M059J (cell line): ENCODE measurements around the gene RAPGEF6. TPM values are rescaled to one million over a fixed set of nuclear protein-coding genes. Genes with fewer than 3 reads are reported as not detected.
"Not testable (repeated sequence)": the region's sequence is repeated elsewhere in the genome, so short reads cannot be mapped to it uniquely, and the experiment has no call there.

Source experiments
- DNase-seq: peaks from one replicate; pipeline ENCODE4 v3.0.0-alpha.2; 2012; ENCODE audit warnings: low read depth
- total RNA-seq: library from RNA; depleted of rRNA; stranded (reverse); fragments of >200 nt; shearing (Covaris generic); gene quantifications from 2 replicates; pipeline ENCODE4 v1.2.3, GENCODE V29; 2014

RAPGEF6 gene
- total RNA-seq, 1 experiment from 2014 or later: 8.6 TPM

DNA sequence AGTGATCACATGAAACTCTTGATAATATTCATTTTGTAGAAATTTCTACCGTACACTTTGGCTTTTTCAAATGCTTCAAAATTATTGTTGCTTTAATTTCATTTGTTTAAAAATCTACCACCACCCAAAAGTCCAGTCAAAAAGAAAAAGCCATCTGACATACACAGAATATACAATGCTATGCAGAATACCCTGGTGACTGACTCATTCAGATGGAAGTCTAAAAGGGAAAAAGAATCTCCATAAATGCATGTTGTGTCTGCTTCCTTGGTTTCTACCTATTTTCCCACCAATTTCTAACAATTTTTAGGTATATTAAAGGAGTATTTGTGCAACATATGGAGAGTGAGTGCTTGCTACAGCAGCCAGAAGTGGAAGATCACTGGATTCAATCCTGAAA lies 9.3 kb upstream of the RAPGEF6 start:
- DNase-seq: no peak

DNA sequence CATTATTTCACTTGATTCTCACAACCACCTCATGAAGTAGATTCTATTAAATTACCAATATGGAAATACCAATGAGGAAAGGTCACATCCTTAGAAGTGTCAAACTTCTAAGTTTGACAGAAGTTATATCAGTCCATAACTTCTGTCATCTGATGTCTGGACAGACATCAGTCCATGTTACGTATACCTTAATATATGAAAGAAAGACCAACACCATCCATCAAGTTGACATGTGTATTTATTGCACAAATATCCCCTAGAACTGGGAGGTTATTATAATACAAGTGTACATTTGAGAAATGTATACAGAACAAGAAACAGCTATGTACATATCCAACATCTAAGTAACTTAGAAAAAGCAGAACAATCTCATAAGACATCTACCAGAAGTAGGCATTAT lies 6.5 kb upstream of the RAPGEF6 start:
- DNase-seq: no peak

DNA sequence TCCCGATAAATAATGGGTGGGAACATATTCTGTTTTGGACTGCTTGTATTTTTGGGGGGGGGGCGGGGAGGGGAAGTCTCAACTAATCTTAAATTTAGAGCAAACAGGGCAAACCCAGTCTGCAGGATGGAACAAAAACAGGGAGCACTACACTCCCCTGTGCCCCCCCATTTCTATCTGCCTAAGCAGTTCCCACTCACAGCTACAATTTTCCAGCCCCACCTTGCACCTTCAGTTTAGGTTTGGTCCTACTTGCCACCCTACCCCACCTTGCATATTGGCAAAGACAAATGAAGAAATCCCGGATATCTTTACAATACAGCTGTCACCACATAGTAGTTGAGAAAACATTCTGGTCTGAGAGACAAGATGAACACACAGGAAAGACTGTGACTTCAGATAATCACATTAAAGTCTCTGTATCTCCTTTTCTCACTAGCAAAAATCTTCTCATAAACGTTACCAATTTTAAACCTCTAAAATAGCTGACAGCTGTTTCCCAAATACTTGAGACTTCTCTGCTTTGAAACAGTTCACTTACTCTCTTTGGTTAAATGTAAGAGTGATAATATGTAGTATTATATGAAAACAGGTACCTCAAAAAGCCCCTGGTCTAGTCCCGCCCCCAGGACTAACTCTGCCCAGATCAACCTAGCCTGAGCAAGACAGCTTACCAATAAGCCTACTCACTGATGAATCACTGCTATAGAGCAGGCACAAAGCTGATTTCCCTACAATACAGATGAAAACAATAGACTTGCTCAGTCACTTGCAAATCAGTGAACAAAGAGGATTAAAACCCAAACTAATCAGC lies 5.2 kb upstream of the RAPGEF6 start:
- DNase-seq: peak; percentile 36

DNA sequence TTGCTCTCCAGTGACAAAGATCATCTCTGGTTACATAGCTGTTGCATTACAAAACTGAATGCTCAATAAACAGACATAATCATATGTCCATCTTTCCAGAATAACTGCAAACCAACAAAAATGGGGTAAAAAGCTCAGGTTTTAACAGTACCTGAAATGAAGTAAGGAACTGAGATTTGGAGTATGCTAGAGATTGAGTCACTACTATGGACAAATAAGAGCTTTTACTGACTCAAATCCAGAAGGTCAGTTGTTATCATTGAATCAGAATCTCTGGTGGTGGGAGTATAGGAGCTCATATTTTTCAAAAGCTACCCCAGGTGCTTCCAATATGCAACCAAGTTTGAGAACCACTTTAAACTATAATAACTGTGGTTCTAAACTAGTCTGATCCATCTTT lies 4.1 kb upstream of the RAPGEF6 start:
- DNase-seq: no peak

DNA sequence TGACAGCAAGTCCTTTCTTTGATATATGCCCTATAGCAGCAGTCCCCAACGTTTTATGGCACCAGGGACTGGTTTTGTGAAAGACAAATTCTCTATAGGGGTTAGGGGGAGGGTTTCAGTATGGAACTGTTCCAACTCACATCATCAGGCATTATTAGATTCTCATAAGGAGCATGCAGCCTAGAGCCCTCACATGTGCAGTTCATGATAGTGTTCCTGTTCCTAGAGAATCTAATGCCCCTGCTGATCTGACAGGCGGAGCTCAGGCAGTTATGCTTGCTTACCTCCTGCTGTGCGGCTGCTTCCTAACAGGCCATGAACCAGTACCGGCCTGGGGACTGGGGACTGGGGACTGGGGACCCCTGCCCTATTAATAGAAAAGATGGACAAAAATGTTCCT lies 2.7 kb upstream of the RAPGEF6 start:
- no peak for DNase-seq

DNA sequence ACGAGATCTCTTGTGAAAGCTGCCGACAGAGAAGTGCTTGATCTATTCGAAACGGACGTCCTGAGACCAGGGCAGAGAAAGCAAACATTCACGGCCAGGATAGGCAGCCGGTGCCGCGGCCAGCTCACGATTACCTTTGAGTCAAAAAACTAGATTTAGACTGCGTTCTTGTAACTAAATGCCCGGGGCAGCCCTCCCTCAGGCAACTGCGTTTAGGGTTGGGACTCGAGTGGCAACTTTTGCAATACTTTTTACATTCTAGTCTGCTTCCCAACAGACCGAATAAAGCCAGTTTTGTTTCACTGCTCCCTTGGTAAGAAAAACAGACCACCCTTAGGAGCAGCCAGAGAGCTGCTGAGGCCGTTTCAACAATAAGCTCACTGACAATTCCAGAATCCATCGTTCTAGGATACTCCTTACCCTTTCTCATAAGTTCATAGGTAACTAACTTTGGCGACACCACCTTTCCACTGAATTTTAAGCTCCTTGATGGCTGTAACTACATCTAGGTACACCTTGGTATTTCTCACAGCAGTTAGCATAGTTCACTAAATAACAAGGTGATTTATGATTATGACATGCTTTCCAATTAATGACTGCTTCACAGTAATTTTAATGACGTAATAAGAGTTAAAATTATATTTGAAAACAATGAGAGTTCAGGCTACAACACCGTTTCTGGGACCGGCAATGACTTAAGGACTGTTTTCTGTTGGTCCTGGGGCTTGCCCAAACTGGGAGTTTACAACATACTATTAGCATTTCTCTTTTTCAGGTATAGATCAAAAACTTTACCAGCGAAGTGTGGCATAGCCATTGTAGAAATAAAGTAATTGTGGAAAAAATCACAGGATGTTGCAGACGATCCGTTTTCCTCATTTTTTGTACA lies 899 bp upstream of the RAPGEF6 start:
- DNase-seq: no peak

DNA sequence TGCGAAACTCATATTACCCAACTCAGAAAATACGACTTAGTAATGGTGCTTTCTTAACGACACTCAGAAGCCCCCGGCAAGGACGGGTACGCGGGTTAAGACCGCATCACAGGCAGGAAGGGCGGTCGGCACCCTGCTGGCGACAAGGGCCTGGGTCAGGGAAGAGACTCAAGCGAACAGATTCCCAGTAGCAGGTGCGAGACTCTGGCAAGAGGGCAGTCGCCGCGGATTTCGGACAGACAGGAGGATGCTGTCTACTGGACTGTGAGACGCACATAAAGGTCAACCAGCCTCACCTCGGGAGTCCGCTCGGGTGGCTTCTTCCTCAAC lies 398 bp downstream of the RAPGEF6 start:
- peak; percentile 72 for DNase-seq

DNA sequence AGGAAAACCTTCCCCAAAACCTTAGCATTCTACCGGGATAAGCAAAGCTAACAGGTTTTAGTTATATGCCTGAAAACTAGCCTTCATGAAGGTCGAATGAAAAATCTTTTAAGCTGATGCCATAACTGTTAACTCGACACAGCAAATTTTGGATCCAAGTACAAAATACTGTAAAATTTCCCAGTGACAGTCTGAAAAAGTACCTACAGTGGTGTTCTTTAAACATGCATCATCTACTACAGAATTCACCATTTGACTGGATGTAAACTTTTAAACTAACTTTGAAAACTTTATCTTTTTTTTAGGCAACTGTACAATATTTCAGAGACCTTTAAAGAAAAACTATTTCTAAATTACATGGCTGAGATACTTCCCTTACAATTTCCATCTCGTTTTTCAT lies 791 bp downstream of the RAPGEF6 start:
- no peak for DNase-seq

DNA sequence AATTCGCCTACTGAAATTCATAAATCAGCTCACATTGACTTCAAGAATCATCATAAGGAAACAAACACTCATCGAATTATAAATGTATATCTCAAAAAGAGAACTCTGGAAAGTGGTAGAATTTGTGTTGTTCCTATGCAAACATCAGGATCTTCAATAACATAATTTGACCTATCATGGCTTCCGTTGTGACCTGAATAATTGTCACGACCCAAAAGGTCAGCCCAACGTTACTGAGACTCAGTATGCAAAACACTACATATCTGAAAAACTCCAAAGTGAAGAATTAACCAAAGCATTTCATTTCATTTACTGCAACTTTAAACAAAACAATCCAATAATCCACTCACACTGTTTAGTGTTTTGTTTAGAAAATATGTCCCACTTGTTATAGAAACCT lies 1.2 kb downstream of the RAPGEF6 start:
- DNase-seq: no peak

DNA sequence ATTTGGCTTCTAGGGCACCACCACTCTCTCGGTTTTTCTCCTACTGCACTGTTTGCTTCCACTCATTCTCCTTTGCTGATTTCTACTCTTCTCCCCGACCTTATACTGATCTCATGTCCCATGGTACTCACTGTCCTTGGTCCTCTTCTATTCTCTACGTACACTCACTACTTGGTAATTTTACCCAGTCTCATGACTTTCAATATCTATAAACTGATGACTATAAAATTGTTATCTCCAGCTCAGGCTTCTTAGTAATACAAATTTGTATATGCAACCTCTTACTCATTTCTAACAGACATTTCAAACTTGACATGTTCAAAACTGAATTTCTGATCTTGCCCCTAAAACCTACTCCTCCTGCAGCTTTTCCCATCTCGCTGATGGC lies 4.1 kb downstream of the RAPGEF6 start:
- DNase-seq: no peak

DNA sequence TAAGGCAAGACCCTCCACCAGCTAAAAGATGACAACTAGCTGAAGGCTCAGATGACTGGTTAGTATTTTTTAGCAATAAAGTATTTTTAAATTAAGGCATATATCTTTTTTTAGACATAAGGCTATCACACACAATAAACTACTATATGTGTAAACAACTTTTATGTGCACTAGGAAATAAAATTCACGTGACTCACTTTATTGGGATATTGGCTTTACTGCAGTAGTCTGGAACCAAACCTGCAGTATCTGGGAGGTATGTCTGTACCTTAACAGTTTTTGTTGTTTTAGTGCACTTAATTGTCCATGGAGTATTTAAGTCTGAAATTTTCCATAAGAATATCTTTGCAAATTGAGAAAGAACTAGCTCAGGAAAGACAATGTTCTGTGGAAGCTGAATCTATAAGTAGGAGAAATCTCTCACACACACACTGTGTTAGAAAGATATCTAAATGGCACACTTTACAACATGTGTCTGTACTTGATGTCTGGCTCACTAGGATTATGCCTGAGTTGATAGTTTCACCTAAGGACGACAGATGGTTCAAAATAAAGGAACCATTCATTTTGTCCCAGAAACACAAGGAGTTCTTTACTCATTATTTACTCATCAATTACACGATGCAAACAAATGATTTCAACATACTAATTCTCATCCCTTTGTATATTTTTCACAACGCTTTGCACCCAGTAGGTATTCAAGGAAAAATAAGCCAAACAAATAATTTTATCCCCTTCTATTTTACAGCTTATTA lies 4.6 kb downstream of the RAPGEF6 start:
- no peak for DNase-seq

DNA sequence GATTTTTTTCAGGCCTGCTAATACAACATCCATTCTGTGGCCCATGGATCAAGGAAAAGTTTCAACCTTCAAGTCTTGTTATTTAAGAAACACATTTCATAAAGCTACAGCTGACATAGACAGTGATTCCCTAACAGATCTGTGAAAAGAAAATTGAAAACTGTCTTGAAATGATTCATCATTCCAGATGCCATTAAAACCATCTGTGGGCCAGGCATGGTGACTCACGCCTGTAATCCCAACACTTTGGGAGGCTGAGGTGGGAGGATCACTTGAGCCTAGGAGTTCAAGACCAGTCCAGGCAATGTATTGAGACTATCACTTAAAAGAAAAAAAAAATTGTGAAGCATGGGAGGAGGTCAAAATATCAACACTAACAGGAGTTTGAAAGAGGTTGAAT lies 6.0 kb downstream of the RAPGEF6 start:
- peak; percentile 78 for DNase-seq

DNA sequence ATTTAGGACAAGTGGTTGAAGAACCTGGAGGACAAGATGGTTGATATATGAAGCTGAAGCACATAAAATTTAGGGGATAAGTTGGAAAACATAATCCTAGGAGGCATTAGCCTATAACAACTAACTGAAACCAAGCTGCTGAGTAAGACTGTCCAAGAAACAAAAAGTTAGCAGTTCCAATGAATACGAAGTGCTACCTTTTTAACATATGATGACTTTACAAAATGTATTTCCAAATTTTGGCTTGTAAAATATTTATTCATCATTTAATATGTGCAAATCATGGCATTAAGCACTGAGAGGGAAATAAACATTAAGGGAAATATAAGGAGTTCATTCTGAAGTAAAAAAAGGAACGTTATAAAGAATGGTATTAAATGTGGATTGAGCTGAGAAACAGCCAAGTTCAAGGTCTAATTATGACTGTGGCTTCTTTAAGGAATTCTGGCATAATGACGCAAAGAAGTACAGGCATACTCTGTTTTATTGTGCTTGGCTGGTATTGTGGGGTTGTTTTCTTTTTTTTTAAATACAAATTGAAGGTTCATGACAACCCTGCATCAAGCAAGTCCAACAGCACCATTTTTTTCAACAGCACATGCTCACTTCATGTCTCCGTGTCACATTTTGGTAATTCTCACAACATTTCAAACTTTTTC lies 7.7 kb downstream of the RAPGEF6 start:
- peak; percentile 21 for DNase-seq

DNA sequence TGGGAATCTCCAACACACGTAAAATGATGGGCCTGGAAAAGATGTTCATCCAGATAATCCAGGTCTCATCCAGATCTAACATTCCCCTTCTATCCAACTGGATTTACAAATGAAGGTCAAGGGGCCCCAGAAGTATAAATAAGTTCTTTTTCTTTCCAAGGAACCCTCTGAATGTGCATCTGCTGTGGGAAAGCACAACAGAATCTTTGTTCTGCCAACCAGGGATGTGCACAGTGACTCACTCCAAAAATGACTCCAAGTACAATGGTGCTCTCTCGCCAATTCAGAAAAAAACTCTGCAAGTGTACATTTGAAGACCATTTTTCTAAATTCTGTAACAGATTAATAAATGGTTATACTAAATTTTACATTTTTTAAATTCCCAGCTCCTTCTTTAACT lies 12.4 kb downstream of the RAPGEF6 start:
- peak; percentile 50 for DNase-seq

DNA sequence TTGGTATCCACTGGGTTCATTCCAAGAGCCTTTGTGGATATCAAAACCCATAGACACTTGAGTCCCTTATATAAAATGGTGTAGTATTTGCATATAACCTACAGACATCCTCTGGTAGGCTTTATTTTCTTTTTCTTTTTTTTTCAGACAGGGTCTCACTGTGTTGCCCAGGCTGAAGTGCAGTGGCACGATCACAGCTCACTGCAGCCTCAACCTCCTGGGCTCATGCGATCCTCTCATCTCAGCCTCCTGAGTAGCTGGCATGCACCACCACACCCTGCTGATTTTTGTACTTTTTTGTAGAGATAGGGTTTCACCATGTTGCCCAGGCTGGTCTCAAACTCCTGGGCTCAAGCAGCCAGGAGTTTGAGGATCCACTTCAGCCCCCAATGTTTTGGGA lies 13.9 kb downstream of the RAPGEF6 start:
- DNase-seq: not testable (repeated sequence)

DNA sequence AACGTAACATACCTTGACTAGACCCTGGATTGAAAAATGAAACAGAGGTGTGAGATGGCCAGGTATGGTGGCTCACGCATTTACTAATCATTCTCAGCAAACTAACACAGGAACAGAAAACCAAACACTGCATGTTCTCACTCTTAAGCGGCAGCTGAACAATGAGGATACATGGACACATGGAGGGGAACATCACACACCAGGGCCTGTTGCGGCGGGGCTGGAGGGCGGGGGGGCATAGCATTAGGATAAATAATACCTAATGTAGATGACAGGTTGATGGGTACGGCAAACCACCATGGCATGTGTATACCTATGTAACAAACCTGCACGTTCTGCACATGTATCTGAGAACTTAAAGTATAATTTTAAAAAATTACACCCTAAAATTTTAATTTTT lies 15.9 kb downstream of the RAPGEF6 start:
- no peak for DNase-seq

DNA sequence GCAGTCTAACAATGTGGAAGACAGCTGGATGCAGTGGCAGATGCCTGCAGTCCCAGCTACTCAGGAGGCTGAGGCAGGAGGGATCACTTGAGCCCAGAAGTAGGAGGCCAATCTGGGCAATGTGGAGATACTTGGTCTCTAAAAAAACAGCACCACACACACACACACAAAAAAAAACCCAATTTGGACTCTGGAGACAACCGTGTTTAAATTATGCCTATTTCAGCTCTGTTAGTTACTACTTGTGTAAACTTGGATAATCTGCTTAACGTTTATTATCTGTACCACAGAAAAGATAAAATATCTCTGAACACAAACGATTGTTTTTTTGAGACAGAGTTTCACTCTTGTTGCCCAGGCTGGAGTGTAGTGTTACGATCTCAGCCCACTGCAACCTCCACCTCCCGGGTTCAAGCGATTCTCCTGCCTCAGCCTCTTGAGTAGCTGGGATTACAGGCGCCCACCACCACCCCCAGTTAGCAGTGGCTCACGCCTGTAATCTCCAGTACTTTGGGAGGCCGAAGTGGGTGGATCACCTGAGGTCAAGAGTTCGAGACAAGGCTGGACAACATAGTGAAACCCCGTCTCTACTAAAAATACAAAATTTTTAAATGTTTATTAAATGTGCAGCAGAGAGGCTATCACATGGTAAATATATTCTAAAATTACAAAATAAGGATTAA lies 17.7 kb downstream of the RAPGEF6 start:
- DNase-seq: no peak

DNA sequence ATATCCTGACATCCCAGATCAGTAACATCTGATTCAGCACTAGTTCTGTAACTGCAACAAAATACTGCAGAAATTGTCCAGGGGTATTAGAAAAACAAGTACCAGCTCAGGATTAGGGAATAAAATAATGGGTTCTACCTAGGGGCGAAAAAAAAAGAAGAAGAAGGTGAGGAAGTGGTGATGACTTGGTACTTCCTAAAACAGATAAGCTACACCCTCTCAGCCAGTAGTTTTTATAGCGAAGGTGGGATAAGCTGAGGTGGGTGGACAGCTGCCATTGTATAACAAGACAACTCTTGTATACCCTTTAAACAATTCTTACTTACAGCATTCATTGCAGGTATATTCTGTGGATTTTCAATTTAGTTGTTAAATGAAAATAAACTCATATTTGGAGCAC lies 19.1 kb downstream of the RAPGEF6 start:
- no peak for DNase-seq

DNA sequence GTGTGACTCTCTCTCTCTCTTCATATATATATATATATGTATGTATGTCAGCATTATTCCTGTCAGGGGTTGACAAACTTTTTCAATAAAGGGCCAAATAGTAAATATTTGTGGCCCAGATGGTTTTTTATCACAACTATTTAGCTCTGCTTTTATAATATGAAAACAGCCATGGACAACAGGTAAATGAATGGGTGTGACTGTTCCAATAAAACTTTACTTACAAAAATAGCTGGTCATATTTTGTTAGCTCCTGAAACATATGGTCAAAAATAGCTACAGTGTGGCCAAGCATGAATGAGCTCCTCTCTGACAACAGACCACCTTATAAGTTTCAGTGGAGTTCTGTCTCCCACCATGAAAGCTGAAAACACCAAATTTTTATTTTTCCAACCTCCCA lies 21.6 kb downstream of the RAPGEF6 start:
- DNase-seq: no peak

DNA sequence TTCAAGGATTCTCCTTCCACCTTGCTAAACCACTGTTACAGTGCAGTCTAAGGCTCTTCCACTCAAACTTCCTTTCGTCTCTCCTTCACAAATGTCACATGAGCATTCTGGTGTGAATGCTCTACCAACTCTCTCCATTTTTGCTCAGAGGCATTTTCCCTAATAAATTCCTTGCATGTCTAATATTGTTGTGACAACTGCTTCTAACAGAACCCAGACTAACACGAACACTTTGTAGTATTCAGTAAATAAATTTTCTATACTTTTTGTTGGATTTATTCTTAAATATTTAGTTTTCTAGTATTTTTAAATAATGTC lies 24.0 kb downstream of the RAPGEF6 start:
- DNase-seq: no peak
